Suprapubic skin (tissue), 4 donors: ENCODE results near the gene GPR89A. TPM values are rescaled to one million over a fixed set of nuclear protein-coding genes. Genes with fewer than 3 reads are reported as not detected.

Experiments
- DNase-seq, 2 donors: peaks; one replicate each; pipeline ENCODE4 v3.0.0-alpha.2; 2019; ENCODE audit warnings: low spot score in 2 of 2
- H3K27ac ChIP-seq: fragments of 200-600 bp; sonication (generic); one replicate; pipeline ENCODE4 v1.5.1; 2019
- H3K27me3 ChIP-seq: fragments of 200-600 bp; sonication (generic); one replicate; pipeline ENCODE4 v1.5.1; 2019
- H3K36me3 ChIP-seq: fragments of 200-600 bp; sonication (generic); one replicate; pipeline ENCODE4 v1.5.1; 2019
- H3K4me1 ChIP-seq: fragments of 200-600 bp; sonication (generic); one replicate; pipeline ENCODE4 v1.5.1; 2019
- H3K4me3 ChIP-seq: fragments of 200-600 bp; sonication (generic); one replicate; pipeline ENCODE4 v1.5.1; 2019; ENCODE audit warnings: mild to moderate bottlenecking
- H3K9me3 ChIP-seq: fragments of 200-600 bp; sonication (generic); one replicate; pipeline ENCODE4 v1.5.1; 2019
- EP300 ChIP-seq: sonication (generic); formaldehyde crosslinking; IDR thresholded peaks from one replicate; pipeline ENCODE4 v1.6.1; 2017; ENCODE audit warnings: antibody characterized with exemption
- POLR2A ChIP-seq, 2 donors: fragments of 450-650 bp; IDR thresholded peaks; one replicate each; pipeline ENCODE4 v1.6.1; 2017; ENCODE audit warnings: antibody characterized with exemption in 2 of 2, mild to moderate bottlenecking in 2 of 2, moderate library complexity in 2 of 2
- POLR2AphosphoS5 ChIP-seq, 3 donors: sonication (generic); formaldehyde crosslinking; IDR thresholded peaks; one replicate each; pipeline ENCODE4 v1.6.1; 2017; ENCODE audit warnings: antibody characterized with exemption in 3 of 3
- WGBS: methylation state at CpG from one replicate; pipeline ENCODE4 v1.1.5; 2018; 5-methylcytosine and 5-hydroxymethylcytosine counted together
- total RNA-seq, 4 donors: library from RNA; depleted of rRNA; stranded (reverse); fragments of >200 nt; gene quantifications; one replicate each; pipeline ENCODE4 v1.1.0, GENCODE V29; 2016
- TF ChIP-seq, protein P1 (sequence below), 2 donors: fragments of 200-600 bp in 1 of 2; fragments of 450-650 bp in 1 of 2; sonication (generic) in 1 of 2; IDR thresholded peaks; one replicate each; pipeline ENCODE4 v1.5.1; 2016 to 2019; ENCODE audit warnings: antibody characterized with exemption in 2 of 2, mild to moderate bottlenecking in 1 of 2, moderate library complexity in 1 of 2

Gene GPR89A
- total RNA-seq, 4 donors from 2014 or later: 17.7 to 42.8 (median 34.8) TPM

GRCh38 chr1:145705622-145706021 is 97.8 kb downstream of the GPR89A start:
- DNase-seq: no peak
- no peaks in the 10 kb centered on the region for H3K36me3 ChIP-seq
- TF ChIP-seq EP300: no peak
- TF ChIP-seq, protein P1, sequence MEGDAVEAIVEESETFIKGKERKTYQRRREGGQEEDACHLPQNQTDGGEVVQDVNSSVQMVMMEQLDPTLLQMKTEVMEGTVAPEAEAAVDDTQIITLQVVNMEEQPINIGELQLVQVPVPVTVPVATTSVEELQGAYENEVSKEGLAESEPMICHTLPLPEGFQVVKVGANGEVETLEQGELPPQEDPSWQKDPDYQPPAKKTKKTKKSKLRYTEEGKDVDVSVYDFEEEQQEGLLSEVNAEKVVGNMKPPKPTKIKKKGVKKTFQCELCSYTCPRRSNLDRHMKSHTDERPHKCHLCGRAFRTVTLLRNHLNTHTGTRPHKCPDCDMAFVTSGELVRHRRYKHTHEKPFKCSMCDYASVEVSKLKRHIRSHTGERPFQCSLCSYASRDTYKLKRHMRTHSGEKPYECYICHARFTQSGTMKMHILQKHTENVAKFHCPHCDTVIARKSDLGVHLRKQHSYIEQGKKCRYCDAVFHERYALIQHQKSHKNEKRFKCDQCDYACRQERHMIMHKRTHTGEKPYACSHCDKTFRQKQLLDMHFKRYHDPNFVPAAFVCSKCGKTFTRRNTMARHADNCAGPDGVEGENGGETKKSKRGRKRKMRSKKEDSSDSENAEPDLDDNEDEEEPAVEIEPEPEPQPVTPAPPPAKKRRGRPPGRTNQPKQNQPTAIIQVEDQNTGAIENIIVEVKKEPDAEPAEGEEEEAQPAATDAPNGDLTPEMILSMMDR (IDR thresholded peaks at IDR 0.05): no peak
- no peak for TF ChIP-seq POLR2A (IDR thresholded peaks at IDR 0.05)
- TF ChIP-seq POLR2AphosphoS5 (IDR thresholded peaks at IDR 0.05): no peak
- H3K4me1 ChIP-seq: no peaks in the 10 kb centered on the region
- no peaks in the 10 kb centered on the region for H3K9me3 ChIP-seq
- no peak overlapping the region for H3K4me3 ChIP-seq
- no peak overlapping the region for H3K27ac ChIP-seq
- no peaks in the 10 kb centered on the region for H3K27me3 ChIP-seq
- 90% methylated on average over 7 of the region's 7 CpGs for WGBS

GRCh38 chr1:145706086-145706664 is 98.4 kb downstream of the GPR89A start:
- Histone ChIP-seq H3K4me3 (no peak overlapping the region), H3K9me3 (no peaks in the 10 kb centered on the region), H3K27me3 (no peaks in the 10 kb centered on the region), H3K27ac (no peak overlapping the region), H3K36me3 (no peaks in the 10 kb centered on the region), H3K4me1 (no peaks in the 10 kb centered on the region)
- 56% methylated on average over 2 of the region's 2 CpGs for WGBS
- TF ChIP-seq, protein P1 (IDR thresholded peaks at IDR 0.05): no peak
- TF ChIP-seq EP300 (no peak), POLR2AphosphoS5 (IDR thresholded peaks at IDR 0.05) (no peak), POLR2A (IDR thresholded peaks at IDR 0.05) (no peak)
- DNase-seq: no peak

DNA sequence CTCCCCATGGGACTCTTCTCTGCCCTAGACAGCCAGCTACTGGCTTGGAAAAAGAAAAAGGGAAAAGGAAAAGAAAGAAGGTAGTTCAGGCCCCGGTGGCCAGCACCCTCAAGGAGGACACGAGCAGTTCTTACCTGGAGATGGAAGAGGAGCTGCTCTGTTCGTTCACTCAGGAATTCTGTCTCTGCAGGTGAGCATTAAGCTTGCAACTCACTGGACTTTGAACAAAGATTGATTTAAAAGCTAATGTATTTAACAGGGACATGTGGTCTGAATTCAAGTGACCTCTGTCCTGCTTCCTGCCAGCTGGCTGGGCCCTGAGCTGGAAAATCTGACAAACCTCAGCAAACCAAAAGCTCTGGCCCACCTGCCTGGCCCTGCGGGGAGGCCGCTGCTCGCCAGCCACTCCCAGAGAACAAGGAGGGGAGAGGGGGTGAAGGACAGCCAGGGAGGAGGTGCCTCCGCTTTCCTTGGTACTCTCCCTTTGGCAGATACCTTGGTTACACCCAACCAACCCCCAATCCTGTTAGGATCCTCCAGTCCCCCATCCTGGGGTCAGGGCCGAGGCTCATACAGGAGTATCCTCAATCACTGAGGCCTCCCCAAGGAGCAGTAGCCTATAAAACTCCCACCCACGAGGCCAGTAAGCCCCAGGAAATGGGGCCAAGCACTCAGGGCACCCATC is 99.5 kb downstream of the GPR89A start, which contains the start of gene PDZK1:
Gene PDZK1 (minus strand): TSS at position 186 of the 685 bp plus-strand sequence. CDS start 19,347 bp downstream, outside the sequence.
- H3K4me1 ChIP-seq: no peaks in the 10 kb centered on the region
- H3K9me3 ChIP-seq: no peaks in the 10 kb centered on the region
- H3K27ac ChIP-seq: no peak within 1 kb of the TSS
- DNase-seq: no peak
- H3K4me3 ChIP-seq: no peak within 1 kb of the TSS
- TF ChIP-seq POLR2A (IDR thresholded peaks at IDR 0.05) (no peak), EP300 (no peak), POLR2AphosphoS5 (IDR thresholded peaks at IDR 0.05) (no peak)
- TF ChIP-seq, protein P1 (IDR thresholded peaks at IDR 0.05): no peak
- H3K27me3 ChIP-seq: no peaks in the 10 kb centered on the region
- H3K36me3 ChIP-seq: no peaks in the 10 kb centered on the region
- 75% methylated on average over 9 of the region's 9 CpGs for WGBS

DNA sequence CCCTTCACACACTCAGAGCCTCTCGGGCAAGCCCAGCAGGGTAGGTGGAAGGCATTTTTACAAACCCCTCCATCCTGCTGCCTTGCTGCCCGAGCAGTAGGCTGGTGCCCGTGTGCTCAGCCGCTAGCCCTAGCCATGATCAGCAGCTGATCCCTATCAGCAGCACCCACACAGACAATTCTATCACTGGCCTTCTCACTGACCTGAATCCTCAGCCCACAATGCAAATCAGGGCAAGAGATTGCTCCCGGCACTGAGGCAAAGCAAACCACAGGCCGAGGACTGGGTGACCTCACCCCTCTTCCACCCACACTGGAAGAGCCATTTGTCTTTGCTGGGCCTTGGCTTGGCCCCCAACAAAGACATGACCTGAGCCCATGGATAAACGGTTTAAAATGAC is 100.3 kb downstream of the GPR89A start:
- H3K4me3 ChIP-seq: no peak overlapping the region
- no peaks in the 10 kb centered on the region for H3K9me3 ChIP-seq
- no peak for DNase-seq
- TF ChIP-seq POLR2AphosphoS5 (IDR thresholded peaks at IDR 0.05): no peak
- TF ChIP-seq, protein P1 (IDR thresholded peaks at IDR 0.05): no peak
- TF ChIP-seq POLR2A (IDR thresholded peaks at IDR 0.05): no peak
- TF ChIP-seq EP300: no peak
- WGBS: 47% methylated on average over 7 of the region's 7 CpGs
- H3K27me3 ChIP-seq: no peaks in the 10 kb centered on the region
- no peaks in the 10 kb centered on the region for H3K36me3 ChIP-seq
- no peak overlapping the region for H3K27ac ChIP-seq
- no peaks in the 10 kb centered on the region for H3K4me1 ChIP-seq

DNA sequence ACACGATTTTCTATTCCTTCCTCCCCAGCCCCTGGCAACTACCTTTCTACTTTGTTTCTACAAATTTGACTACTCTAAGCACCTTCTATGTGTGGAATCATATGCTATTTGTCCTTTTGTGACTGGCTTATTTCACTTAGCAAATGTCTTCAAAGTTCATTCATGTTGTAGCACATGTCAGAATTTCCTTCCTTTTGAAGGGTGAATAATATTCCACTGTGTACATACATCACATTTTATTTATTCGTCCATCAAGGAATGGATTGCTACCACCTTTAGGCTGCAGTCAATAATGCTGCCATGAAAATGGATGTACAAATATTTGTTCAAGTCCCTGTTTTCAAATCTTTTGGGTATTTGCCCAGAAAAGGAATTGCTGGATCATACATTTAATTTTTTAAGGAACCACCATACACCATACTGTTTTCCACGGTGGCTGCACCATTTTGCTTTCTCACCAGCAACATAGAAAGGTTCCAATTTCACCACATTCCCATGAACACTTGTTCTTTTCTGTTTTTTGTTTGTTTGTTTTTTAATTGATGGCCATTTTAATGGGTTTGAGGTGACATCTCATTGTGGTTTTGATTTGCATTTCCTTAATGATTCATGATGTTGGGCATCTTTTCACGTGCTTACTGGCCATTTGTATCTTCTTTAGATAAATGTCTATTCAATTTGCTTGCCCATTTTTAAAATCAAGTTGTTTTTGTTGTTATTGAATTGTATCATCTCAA is 102.7 kb downstream of the GPR89A start:
- Histone ChIP-seq H3K4me3 (no peak overlapping the region), H3K27ac (no peak overlapping the region), H3K27me3 (no peaks in the 10 kb centered on the region), H3K9me3 (no peaks in the 10 kb centered on the region), H3K36me3 (no peaks in the 10 kb centered on the region), H3K4me1 (no peaks in the 10 kb centered on the region)
- WGBS: 82% methylated on average over 4 of the region's 4 CpGs
- TF ChIP-seq POLR2AphosphoS5 (IDR thresholded peaks at IDR 0.05) (no peak), EP300 (no peak), POLR2A (IDR thresholded peaks at IDR 0.05) (no peak)
- TF ChIP-seq, protein P1 (IDR thresholded peaks at IDR 0.05): no peak
- DNase-seq: no peak
